ENCODE results near the gene TECPR2.

Gene TECPR2

DNA sequence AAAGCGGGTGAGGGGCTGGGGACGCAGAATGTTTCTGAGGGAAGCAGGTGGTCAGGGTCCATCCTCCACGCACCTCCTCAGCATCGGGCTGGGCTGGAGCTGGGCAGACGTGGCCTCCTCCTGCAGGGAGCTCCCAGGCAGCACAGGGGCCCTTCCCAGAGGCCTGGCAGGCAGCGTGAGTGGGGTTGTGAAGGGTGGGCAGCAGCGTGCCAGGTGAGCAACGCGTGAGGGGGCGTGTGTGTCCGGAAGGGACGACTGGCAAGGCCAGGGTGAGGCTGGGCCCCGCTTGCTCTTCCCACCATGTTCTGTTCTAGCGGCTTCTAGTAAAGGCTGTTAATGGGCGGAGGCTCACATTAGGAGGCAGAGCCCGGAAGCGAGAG is 129.8 kb downstream of the TECPR2 start:
- DNase-seq (ENCODE audit: low read depth): no peak
- no peak overlapping the region for H3K4me3 ChIP-seq (ENCODE audit: low read depth, low read length)
- TF ChIP-seq CTCF (IDR thresholded peaks at IDR 0.05; ENCODE audit: control insufficient read depth, extremely low read depth, insufficient read depth): no peak

DNA sequence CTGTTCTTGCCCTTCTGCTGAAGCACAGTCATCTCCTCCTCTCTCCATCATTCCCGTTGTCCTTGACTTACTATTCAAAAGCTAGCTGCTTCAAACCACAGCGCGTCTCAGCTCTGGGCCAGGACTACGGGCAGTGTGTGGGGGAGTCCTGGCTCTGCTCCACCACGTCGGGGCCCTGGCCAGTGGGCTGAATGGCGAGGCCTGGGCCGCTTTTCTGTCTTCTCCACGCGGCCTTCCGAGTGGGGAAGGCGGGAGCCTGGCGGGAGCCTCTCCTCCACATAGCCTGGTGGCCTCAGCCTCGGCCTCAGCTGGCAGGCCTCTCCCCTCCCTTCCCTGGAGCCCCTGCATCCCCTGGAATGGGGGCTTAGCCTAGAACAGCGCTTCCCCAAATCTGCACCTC is 130.4 kb downstream of the TECPR2 start:
- TF ChIP-seq CTCF (IDR thresholded peaks at IDR 0.05; ENCODE audit: control insufficient read depth, extremely low read depth, insufficient read depth): no peak
- no peak overlapping the region for H3K4me3 ChIP-seq (ENCODE audit: low read depth, low read length)
- no peak for DNase-seq (ENCODE audit: low read depth)

DNA sequence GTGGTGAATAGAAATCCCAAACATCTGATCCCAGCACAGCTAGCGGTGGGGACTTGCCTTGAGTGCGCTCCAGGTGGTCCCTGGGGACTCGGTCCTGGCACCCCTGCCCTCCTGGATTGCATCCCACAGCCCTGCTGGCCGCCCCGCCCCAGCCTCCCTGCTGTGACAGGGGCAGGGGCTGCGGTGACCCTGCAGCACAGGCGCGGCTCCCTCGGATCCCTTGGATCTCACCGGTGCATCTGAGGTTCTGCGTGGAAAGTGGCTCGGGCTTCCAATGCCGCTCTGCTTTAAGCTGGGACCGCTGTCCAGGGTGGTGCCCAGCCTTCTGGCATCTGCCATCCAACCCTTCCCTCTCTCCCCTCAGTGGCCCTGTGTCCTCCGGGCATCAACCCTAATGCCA is 130.8 kb downstream of the TECPR2 start:
- no peak for DNase-seq (ENCODE audit: low read depth)
- no peak for TF ChIP-seq CTCF (IDR thresholded peaks at IDR 0.05; ENCODE audit: control insufficient read depth, extremely low read depth, insufficient read depth)
- no peak overlapping the region for H3K4me3 ChIP-seq (ENCODE audit: low read depth, low read length)

- no peak overlapping the region for H3K4me3 ChIP-seq (ENCODE audit: low read depth, low read length)
- no peak for DNase-seq (ENCODE audit: low read depth)
- no peak for TF ChIP-seq CTCF (IDR thresholded peaks at IDR 0.05; ENCODE audit: control insufficient read depth, extremely low read depth, insufficient read depth)
Measured at GRCh38 chr14:102495491-102496330, 133.0 kb downstream of the TECPR2 start.

DNA sequence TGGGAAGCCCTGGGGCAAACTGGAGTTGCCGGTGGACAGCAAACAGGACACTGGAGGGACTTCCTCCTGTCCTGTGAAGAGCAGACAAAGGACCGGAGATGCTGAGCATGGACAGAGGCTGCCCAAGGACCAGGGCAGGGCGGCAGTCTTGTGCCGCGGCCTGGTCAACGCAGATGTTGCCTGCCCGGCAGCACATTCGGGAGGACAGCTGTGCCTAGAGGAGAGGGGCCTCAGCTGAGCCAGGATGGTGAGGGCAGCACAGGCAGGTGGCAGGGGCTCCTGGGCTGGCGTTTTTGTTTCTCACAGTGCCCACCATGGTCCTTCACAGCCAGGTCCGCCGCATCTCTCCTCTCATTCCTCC is 133.6 kb downstream of the TECPR2 start:
- no peak for DNase-seq (ENCODE audit: low read depth)
- no peak for TF ChIP-seq CTCF (IDR thresholded peaks at IDR 0.05; ENCODE audit: control insufficient read depth, extremely low read depth, insufficient read depth)
- H3K4me3 ChIP-seq (ENCODE audit: low read depth, low read length): no peak overlapping the region

DNA sequence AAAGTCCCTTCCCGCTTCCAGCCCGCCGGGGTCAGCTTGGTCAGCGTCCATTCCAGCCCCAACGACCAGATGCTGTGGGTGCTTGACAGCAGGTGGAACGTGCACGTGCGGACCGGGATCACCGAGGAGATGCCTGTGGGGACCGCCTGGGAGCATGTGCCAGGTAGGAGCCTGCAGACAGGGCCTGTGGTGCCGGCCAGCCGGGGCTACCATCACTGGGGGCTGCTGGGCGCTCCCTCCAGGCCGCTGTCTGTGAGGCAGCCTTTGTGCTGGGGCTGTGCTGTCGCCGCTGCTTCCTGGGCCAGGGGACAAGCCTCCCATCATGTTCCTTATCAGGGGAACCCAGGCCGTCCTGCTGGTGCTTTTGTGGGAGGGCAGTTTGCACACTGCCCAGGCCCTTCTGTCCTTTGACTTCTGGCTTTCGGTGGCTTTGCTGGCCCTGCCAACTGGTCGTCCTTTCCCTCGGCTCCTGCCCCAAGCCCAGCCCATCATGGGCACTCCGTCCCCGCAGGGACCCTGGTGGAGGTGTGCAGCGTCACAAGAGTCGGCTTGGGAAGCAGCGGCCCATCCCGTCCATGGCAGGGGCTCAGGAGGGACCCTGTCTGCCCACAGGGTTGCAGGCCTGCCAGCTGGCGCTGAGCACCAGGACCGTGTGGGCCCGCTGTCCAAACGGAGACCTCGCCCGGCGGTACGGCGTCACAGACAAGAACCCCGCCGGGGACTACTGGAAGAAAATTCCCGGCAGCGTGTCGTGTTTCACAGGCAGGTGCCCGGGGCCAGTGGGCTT is 134.4 kb downstream of the TECPR2 start:
- DNase-seq (ENCODE audit: low read depth): no peak
- no peak overlapping the region for H3K4me3 ChIP-seq (ENCODE audit: low read depth, low read length)
- no peak for TF ChIP-seq CTCF (IDR thresholded peaks at IDR 0.05; ENCODE audit: control insufficient read depth, extremely low read depth, insufficient read depth)

Measured in LNCaP clone FGC (cell line).